GM12872 (cell line): Measurements from ENCODE around the gene RTTN.

Experiments used
- CTCF ChIP-seq: IDR thresholded peaks from 3 replicates; pipeline ENCODE4 v1.5.1; 2011; ENCODE audit warnings: low read depth, mild to moderate bottlenecking, low read length, moderate library complexity; ENCODE audit not compliant: insufficient read depth

The RTTN gene

GRCh38 chr18:70234667-70235459 lies 29.4 kb upstream of the RTTN start:
- no peak for TF ChIP-seq CTCF

GRCh38 chr18:70233974-70234373 lies 28.5 kb upstream of the RTTN start:
- TF ChIP-seq CTCF: no peak

- TF ChIP-seq CTCF: no peak
These were observed 26.8 kb upstream of the RTTN start for GRCh38 chr18:70232261-70232660.

GRCh38 chr18:70229639-70230038 lies 24.2 kb upstream of the RTTN start:
- TF ChIP-seq CTCF: no peak

- TF ChIP-seq CTCF: no peak
These were observed 23.0 kb upstream of the RTTN start for GRCh38 chr18:70228536-70228935.

- TF ChIP-seq CTCF: no peak
These were observed 22.0 kb upstream of the RTTN start for GRCh38 chr18:70227438-70227837.

- no peak for TF ChIP-seq CTCF
These were observed 16.4 kb upstream of the RTTN start for GRCh38 chr18:70221915-70222278.
